Measurements from ENCODE around the gene RRP12.

Gene RRP12

GRCh38 chr10:97307441-97307840, 93.7 kb downstream of the RRP12 start:
- DNase-seq, result no peak
